ENCODE results near the gene ANO1. TPM values are rescaled to one million over a fixed set of nuclear protein-coding genes. Genes with fewer than 3 reads are reported as not detected.

The ANO1 gene
- polyA plus RNA-seq, 3 donors: not detected

- intact Hi-C loops (cut with micrococcal nuclease): no loop called here
These were observed 81.8 kb downstream of the ANO1 start for GRCh38 chr11:70159627-70160570.

More at GRCh38 chr11:70159627-70160570, 81.8 kb downstream of the ANO1 start:
- no peak overlapping the region for H3K27ac ChIP-seq (ENCODE audit: low read depth in 1 of 2, low read length in 2 of 2)
- no peaks in the 10 kb centered on the region for H3K36me3 Mint-ChIP-seq
- no peak overlapping the region for H3K4me2 ChIP-seq (replicated peaks; ENCODE audit: extremely low read depth, low read length, poor library complexity, severe bottlenecking)
- H3K27me3 ChIP-seq (ENCODE audit: control insufficient read depth in 2 of 2, insufficient read depth in 2 of 2, low read length in 2 of 2): no peaks in the 10 kb centered on the region
- no peak overlapping the region for H2AFZ ChIP-seq (ENCODE audit: insufficient read depth, low read depth, low read length, poor library complexity, severe bottlenecking)
- no peaks in the 10 kb centered on the region for H4K20me1 ChIP-seq (ENCODE audit: insufficient read depth, low read length)
- no peaks in the 10 kb centered on the region for H3K9me3 ChIP-seq (replicated peaks in 1 of 2; ENCODE audit: control insufficient read depth in 1 of 2, insufficient read depth in 1 of 2, low read length in 2 of 2)
- no peaks in the 10 kb centered on the region for H3K4me1 Mint-ChIP-seq
- no peak overlapping the region for H3K4me3 ChIP-seq (replicated peaks in 1 of 3; ENCODE audit: low read depth in 2 of 3, low read length in 3 of 3)
- peaks cover 0 to 3% (median 0%) of the 10 kb centered on the region in 7 donors for H3K9me3 Mint-ChIP-seq
- H3K4me1 ChIP-seq (ENCODE audit: control insufficient read depth in 1 of 2, insufficient read depth in 2 of 2, low read length in 2 of 2): no peaks in the 10 kb centered on the region
- H3K27me3 Mint-ChIP-seq (ENCODE audit: low read depth in 3 of 3): peaks cover 0 to 4% (median 3%) of the 10 kb centered on the region in 3 donors
- H3K27ac Mint-ChIP-seq: no peak overlapping the region
- H3K9ac ChIP-seq (ENCODE audit: insufficient read depth, low read length, poor library complexity, severe bottlenecking): no peak overlapping the region
- no peak overlapping the region for H3K4me3 Mint-ChIP-seq
- no peaks in the 10 kb centered on the region for H3K36me3 ChIP-seq (replicated peaks in 1 of 2; ENCODE audit: control insufficient read depth in 1 of 2, insufficient read depth in 2 of 2, low read length in 2 of 2)
- H3K79me2 ChIP-seq (ENCODE audit: insufficient read depth, low read length): no peaks in the 10 kb centered on the region
- 87% methylated on average over 20 of the region's 24 CpGs for WGBS (ENCODE audit: insufficient coverage)
- no peak for TF ChIP-seq CTCF (IDR thresholded peaks at IDR 0.05)
- DNase-seq: no peak
